TTC549 (cell line): Measurements from ENCODE around the gene CDK14.

Experiments
- FAIRE-seq: peaks from 2 replicates; lab custom pipeline; 2012; peaks lifted over from hg19 to GRCh38; lab: Jason Lieb, UNC

The CDK14 gene

DNA sequence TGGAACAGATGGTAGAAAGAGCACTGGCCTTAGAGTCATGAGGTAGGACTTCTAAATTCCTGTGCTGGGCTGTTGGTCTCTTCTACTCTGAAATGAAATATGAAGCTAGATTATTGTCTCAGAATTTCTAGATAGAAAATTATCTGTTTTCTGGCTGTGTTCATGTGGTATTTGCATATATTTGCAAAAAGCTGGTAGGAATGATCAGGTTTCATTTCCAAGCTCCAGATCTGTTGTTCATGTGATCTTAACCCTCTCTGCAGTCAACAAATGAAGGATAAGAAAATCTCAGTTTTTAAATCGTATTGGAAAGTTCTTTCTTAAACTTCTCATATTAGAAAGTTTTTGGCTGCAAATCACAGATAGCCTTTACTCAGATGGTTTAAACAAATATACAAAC, 248.3 kb downstream of the CDK14 start:
- FAIRE-seq: no peak

DNA sequence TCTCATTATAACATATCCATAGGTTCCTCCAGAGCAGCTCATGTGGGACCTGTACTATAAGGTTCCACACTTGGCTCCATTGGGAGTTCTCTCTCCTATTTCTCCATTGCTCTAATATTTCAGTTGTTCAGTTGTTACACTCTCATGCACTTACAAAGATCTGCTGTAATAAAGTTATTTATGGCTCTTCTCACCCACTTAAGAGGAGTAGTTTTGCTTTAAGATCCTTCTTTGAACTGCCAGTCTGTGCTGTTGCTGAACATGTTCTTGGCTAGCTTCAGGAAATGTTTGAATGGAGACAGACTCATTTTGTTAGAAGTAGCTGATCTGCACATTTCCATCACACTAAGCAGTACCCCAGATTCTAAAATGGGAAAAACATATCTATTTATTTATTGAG, 250.1 kb downstream of the CDK14 start:
- no peak for FAIRE-seq

DNA sequence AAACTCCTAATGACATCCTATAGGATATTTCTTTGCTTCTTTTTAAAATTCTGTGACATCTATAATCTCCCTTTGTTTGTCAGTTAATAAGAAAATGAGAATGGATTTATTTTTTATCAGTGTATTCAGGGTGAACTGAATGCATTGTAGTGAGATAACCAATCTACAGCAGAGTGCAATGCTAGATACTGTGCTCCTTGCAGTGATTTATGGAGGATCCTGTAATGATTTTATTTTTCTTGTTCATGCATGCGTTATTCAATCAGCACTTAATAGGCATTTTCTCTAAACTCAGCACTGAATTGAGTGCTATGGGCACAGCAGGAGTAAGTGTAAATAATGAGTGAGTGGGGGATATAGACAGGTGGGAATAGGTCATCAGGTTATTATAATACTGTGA, 253.9 kb downstream of the CDK14 start:
- no peak for FAIRE-seq

DNA sequence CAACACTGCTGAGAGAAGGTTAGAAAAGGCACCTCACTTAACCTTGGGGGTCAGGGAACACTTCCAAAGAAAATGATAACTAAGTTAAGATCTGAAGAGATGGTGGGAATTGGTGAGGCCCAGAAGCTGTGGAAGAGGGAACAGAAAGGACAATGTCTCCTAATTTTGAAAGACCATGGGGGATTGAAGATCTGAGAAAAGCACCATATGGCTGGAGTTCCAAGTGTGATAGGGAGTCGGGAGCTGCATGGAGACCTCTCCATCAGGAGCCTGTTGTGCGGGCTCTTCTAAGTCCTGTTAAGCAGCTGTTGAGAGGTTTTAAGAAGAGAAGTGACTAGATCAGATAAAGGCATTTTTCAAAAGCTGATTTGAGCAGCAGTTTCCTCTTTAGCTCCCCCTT, 254.3 kb downstream of the CDK14 start:
- no peak for FAIRE-seq

DNA sequence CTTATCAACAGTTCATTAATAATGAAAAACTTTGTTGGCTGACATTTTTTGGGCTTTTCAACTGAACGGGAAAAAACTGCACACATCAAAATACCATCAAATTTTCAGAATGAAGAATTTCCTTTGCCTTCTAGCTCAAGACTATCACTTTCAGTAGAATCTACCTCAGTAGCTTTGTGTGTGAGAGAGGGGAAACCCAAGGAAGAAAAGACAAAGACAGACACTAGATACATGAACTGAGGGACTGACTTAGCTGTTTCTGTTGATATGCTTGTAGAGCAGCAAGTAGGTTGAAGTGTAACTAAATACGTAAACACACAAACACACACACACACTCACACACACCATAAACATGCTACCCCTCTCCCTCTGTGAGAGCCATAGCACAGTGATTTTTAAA, 257.1 kb downstream of the CDK14 start:
- FAIRE-seq: no peak

DNA sequence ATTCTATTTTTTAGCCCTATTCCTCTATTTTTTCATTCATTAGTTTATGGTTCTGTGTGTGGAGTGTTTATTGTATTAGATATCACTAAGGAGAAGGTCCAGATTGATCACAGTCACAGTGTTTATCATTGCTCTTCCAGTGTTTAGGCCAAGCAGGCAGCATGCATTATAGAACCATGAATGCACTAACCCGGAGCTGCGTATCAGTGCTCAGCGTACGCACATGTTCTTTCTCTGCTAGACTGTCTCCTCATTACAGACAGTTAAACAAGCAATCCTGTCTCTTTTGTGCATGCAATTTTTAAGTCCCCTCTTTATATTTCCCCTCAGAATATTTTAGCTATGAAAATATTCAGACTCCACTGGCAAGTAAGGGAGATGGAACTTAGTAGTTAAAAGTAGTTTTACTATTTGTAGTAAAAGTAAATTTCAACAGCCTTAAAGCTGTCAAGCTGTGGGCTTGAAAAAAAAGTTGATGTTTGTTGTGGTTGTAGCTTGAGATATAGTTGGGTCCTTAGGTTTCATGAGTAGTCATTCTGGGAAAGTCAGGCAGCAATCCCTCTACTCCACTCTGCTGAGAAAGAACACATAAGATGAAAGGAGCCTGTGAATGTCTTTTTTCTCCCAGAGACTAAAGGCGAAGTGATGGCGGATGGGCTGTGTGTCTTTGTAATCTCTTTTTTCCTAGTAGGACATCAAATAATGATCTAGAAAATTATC, 260.4 kb downstream of the CDK14 start:
- FAIRE-seq: no peak

DNA sequence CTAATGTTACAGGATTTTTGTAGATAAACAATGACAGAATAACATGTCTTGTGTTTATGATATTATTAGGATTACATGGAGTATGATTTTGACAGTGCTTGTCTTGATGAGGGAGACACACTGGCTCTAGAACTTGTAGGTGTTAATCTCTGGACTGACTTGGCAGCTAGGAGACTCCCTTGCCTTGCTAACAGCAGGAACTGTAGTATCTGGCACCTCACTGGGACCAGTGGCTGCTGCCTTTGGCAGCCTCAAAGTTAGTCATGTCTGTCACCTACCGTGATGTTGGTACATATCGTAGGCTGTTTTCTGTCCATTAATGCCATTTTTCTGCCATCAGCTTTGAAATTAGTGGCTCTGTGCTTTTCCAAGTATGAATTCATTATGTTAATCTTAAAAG, 261.5 kb downstream of the CDK14 start:
- no peak for FAIRE-seq

DNA sequence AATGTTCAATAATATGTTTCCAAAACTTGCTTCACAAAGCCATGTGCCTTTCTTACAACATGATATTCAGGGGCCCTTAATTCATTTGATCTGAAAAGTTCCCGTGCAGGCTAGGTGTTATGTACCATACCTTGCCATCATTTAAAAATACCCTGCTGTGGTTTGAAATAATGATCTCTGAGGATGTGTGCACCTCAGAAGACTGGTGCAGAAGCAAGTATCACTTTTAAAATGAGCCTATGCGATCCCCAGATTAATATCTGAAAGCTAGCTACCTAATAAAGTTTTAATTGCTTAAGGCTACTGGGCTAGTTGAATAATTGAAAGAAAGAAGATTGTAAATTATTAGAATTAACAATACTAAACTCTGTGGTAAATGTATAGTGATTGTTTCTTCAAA, 262.4 kb downstream of the CDK14 start:
- FAIRE-seq: no peak

DNA sequence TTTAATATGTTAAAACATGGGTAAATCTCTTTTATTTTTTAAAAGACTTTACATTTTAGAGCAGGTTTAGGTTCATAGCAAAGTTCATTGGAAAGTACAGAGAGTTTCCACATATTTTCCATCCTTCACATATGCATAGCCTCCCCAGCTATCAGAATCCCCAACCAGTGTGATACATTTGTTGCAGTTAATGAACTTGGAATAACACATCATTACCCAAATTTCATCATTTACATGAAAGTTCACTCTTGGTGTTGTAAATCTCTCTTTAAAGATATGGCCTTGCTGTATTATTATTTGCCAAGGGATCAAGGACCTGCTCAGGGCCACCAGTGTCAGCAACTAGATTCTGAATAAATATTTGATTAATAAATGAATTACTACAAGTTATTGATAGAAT, 263.4 kb downstream of the CDK14 start:
- no peak for FAIRE-seq

DNA sequence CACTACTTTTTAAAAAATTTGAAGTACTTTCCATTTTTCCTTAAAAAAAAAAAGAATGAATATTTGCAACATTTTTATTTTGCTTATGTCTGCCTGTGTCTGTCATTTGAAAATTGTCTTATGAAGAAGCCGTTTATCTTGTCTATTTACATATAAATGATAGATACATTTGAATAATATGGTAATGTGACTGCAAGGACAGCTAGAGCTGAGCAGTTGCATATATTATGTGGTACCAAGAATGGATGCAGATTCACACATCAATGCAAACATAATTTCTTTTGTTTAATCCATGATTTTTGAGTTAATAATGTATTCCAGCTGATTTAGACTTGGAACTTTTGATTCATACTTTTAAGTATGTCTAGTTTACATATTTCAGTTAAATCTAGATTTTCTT, 268.0 kb downstream of the CDK14 start:
- no peak for FAIRE-seq

DNA sequence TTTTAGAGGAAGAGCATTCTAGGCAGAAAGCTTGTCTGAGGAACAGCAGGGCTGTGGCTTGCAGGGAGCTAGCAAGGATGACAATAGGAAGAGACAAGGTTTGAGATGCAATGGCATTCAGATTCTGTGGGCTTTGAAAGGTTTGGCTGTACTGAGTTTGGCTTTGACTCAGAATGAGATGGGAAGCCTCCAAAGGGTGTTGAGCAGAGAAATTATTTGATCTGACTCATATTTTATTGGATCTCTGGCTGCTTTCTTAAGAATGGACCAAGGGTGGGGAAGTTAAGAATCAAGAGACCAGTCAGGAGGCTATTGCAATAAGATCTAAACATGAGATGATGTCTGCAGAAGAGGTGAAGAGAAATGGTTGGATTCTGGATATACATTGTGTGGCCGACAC, 273.2 kb downstream of the CDK14 start:
- FAIRE-seq: no peak

DNA sequence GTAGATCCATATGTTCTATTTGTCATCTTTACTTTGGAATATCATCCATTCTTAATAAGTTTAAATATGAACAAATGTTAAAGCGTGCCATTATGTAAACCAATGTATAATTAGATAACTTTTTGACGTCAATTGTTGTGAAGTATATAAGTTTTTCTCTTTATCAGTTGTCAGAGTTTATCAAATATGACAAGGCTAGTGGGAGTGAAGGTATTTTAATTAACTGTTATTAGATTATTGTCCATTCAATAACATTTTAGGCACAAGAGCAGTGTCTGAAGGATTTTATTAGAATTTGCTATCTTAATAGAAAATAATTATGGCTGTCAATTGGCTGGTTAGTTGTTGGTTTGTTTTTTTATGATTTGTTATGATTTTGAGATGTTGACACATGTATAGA, 280.6 kb downstream of the CDK14 start:
- no peak for FAIRE-seq

DNA sequence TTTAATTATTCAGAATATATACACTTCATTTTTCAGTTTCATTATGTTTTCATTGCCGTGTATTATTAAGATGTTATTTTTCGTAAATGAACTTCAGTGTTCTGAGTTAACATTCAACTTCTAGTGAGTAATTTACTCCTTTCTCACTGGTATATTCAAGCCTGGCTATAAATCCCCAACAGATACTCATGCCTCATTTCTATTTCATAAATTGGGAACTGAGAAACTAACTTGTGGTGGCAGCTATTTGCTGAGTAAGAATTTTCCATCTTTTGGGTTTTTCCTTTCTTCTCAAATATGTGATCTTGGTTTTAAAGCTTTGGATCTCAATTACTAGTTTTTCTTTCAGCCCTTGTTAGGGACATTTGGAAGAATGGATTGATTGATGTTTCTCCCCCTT, 281.1 kb downstream of the CDK14 start:
- FAIRE-seq: no peak

DNA sequence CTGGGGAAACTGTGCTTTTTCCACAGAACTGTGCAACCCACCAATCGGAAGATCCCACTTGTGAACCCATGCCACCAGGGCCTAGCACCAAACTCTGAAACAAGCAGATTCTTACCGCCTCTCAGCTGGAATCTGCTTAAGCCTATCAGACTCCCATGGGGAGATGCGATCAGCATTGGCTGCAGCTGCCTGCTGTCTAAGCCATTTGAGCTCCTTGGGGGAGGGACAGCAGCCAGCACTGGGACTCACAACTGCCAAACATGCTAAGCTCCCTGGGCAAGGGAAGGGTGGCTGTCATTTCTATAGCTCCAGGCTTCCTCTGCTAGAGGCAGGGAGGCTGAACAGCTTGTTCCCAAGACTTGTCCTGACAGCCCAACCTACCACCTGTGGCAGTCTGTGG, 283.8 kb downstream of the CDK14 start:
- no peak for FAIRE-seq

DNA sequence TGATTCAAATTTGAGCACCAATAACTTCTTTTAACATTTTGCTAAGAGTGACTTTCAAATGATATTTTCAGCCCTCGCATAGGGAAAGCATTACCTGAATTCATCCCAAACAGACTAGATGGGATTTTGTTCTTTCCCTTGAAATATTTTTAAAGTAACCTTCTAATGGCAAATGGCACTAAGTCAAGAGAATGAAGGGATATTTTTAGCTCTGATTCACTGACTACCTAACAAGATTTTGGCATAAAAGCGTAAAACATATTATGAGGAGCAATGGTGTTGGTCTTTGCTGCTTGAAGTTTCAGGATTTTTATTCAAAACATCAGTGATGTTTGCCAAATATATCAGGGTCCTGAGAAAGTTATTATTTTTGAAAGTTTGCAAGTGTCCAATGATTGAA, 290.3 kb downstream of the CDK14 start:
- FAIRE-seq: no peak

DNA sequence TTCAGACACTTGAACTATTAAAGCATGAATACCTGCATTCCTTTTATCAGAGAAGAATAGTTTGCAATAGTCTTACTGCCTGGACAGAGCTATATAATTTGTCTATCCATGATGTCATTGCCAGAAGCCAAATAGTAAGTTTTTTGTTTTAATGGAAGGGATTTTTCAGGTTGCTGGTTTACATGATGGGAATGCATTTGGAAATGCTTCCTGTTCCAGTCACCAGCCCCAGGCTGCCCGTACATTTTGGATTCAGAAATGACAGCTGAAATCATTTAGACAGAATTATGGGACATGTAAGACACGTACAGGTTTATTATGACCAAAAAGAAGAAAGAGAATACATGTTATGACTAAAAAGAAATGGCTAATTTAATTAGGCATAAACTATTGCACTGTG, 293.1 kb downstream of the CDK14 start:
- FAIRE-seq: no peak

DNA sequence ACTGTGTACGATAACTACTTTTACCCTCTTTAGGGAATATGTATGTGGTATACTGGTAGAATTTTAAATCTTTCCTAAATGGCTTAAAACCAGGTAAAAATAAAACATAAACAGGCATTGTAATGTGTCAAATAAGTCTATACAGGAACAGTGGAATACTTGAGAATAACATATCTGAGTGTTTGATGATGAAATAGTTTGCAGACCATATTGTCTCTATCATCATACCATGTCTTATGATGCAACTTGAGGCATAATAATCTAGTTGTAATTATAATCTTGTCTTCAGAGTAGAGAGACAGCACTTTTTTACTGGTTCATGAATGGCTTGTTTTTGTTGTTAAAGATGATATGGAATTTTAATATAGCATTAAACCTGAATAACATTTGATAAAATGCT, 293.5 kb downstream of the CDK14 start:
- no peak for FAIRE-seq

DNA sequence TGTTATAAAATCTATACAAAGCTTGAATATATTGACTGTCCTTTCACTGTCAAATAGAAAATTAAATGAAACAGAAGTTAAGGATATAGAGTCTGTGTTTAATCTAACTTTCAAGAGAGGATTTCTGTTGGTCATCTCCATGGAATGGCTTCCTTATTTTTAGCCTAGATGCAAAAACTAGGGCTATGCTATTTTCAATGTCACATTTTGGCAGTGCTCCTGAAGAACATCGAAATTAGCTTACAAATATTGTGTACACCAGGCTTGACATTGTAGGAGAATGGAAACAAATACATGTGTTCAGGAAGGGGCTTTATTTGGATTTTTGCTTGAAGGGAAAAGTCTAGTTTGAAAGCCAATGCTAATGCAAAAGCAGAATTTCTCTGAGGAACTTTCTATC, 295.4 kb downstream of the CDK14 start:
- FAIRE-seq: no peak

DNA sequence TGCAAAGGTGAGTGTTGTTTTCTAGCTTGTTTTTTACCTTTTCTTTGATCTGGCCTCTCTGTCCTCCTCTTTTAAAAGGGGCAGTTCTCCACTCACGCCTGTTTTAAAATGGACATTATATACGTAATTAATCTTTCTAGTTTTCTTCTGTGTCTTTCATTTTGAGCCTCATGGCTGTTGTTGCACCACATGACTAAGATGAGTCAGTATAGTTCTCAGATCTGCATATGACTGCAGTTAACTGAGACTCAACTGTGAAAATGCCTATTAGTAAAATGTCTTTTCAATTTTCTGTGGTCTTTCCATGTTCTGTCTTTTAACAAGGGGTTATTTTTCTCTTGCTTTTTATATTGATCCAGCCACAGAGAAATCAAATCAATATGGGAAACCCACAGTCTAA, 296.1 kb downstream of the CDK14 start:
- FAIRE-seq: no peak

DNA sequence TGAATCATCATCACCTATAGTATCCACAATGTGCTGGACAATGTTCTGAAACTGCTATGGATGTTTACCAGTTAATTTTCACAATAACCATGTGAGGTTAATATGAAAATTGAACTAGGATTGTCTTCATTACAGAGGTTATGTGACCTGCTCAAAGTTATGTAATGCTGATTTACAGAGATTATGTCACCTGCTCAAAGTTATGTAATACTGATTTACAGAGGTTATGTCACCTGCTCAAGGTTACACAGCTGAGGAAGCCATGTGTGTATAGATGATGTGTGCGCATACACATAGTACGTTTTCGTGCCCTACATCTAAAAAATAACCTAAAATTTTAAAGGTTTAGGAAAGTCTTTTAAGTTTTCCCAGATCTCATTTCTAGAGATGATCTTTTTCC, 298.0 kb downstream of the CDK14 start:
- FAIRE-seq: no peak

DNA sequence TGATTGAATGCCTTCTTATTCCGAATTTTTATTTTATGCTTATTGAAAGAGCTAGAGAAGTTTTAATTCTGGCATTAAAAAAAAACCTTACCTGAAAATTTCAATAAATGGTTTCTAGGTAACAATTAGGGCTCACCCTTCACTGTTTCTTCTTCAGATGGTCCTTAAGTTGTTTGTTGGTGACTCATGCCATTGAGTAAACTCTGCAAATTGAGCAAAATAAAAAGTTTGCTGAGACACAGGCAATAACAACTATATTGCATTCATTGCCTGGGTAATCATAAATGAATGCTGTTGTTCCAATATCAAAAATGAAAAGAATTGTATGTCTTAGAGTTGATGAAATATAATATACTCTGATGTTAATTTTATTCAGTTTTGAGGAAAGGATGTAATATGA, 300.3 kb downstream of the CDK14 start:
- FAIRE-seq: no peak

DNA sequence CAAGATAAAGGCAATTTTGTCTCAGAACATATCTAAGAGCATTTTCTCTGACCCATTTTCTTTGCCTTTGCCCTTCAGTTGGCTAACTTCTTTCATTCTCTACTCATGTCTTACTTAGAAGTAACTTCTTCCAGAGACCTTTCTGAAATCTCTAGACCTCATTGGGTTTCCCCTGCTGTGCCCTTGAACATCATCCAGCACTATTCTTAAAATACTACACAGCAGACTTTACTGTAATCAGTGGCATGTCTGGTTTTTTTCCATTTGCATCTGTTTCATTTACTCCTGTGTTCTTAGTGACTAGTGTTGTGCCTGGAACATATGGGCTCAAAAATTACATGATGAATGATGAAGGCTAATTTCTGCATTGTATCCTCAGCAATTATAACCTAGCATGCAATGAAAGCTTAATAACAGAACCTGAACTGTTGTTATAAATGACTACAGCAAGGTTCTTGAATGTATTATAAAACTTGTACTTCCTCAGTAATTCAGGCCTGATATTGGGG, 301.9 kb downstream of the CDK14 start:
- no peak for FAIRE-seq

DNA sequence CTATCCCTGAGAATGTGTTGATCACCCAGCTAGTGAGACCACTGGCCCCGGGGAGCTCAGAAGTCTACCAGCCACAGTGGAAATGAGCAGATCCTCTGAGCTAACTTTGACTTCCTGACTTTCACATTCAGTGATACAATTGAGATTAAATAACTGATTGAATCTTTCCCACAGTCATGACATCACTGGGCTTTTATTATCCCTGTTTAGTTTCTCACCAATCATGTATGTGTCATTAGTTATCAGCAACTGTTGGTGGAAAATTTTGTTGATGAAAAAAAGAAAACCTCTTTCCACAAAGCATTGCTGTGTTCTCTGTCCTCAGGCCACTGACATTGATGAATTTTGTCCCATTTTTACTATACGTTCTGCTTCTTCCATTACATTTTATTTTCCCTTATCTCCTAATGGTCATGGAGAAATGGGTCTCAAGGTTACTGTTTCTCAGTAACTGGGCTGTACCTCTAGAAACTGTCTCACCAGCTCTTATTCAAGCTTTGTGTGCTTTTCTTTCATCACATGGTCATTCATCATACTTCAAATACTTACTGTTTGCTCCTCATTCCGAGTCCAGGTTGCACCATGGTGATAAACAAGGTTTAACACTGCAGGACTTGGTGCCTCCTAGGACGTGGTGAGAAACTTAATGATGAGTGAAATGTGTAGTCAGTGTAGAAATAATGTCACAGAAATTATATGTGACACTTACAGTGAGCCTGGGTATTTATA, 304.7 kb downstream of the CDK14 start:
- FAIRE-seq: no peak

DNA sequence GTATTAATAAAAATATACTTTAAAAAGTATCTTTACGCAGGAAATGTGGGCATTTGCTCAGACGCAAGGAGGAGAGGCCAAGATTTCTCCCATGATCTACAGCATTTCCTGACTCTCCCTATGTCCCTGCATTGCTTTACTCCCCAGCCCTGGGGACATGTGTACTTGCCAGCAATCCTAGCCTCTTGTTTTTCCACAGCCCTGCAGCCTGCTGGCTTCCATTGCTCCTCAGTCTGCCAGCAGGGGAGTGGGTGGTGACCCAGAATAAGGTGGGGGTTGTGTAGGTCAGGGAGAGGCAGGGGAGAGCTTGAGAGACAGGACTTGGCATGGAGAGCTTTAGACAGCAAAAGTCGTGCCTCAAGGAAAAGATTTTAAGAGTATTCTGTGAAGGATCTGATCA, 307.7 kb downstream of the CDK14 start:
- FAIRE-seq: no peak
